ENCODE measurements around the gene TMPRSS4. TPM values are rescaled to one million over a fixed set of nuclear protein-coding genes. Genes with fewer than 3 reads are reported as not detected.
A peak's percentile ranks its signal among the peaks of the same experiment; 100 is the strongest.

TMPRSS4 gene
- total RNA-seq, 1 donor from 2014 or later: not detected

DNA sequence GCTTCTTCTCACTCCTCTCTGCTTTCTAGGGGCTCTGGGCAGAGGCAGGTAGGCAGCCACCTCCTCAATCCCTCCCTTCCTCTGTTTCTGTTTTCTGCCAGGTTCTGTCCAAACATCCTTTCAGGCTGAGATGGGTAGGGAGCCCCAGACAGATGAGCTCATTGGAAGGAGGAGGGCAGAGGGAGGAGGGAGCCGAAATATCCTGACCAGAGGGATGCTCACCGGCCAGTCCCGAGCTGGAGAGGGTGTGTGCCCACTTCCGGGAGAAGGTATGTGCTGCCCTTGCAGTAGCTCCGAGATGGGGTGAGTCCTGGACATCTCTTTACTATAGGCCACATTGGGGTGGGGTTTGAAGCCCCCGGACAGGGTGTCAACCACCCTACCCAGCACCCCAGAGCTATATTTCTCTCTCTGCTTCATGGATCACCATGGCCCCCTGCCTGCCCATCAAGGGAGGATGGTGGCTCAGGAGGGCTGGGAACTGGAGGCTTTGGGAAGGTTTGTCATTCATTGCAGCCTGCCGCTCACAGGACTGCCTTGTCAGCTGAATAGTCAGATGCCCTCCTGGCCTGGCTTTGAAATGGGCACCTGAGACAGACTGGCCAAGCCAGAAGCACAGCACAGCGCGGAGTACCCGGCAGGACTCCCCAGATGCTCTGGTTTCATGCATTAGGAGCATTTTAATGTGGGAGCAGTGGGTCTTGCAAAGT is 80.5 kb downstream of the TMPRSS4 start:
- H3K9me3 Mint-ChIP-seq (ENCODE audit: unreplicated experiment): no peaks in the 10 kb centered on the region
- no peak for DNase-seq (ENCODE audit: low spot score)
- H3K27me3 Mint-ChIP-seq (ENCODE audit: unreplicated experiment): peaks cover 4% of the 10 kb centered on the region
- TF ChIP-seq, protein P1, sequence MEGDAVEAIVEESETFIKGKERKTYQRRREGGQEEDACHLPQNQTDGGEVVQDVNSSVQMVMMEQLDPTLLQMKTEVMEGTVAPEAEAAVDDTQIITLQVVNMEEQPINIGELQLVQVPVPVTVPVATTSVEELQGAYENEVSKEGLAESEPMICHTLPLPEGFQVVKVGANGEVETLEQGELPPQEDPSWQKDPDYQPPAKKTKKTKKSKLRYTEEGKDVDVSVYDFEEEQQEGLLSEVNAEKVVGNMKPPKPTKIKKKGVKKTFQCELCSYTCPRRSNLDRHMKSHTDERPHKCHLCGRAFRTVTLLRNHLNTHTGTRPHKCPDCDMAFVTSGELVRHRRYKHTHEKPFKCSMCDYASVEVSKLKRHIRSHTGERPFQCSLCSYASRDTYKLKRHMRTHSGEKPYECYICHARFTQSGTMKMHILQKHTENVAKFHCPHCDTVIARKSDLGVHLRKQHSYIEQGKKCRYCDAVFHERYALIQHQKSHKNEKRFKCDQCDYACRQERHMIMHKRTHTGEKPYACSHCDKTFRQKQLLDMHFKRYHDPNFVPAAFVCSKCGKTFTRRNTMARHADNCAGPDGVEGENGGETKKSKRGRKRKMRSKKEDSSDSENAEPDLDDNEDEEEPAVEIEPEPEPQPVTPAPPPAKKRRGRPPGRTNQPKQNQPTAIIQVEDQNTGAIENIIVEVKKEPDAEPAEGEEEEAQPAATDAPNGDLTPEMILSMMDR (IDR thresholded peaks at IDR 0.05; ENCODE audit: unreplicated experiment): no peak
- H3K4me1 Mint-ChIP-seq (ENCODE audit: unreplicated experiment): peaks cover 24% of the 10 kb centered on the region
- H3K27ac Mint-ChIP-seq (ENCODE audit: unreplicated experiment): no peak overlapping the region
- H3K4me3 Mint-ChIP-seq (ENCODE audit: unreplicated experiment): no peak overlapping the region
- H3K36me3 Mint-ChIP-seq (ENCODE audit: low read depth, unreplicated experiment): no peaks in the 10 kb centered on the region

DNA sequence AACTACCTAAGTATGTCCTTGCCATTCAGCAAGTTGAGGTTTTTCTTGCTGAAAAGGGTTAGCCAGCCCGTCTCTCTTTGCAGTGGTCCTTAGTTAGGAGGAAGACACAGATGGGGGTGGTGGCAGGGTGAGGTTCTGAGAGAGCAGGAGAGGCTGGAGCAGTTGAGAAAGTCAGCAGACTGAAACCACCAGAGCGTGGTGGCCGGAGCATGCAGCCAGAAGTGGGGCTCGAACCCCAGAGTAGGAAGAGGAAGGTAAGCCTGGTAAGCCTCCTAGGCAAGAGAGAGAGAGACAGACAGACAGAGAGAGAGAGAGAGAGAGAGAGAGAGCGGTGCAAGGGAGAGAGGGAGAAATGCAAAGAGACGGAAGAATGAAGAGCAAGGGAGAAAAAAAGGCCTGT is 84.9 kb downstream of the TMPRSS4 start:
- TF ChIP-seq, protein P1 (IDR thresholded peaks at IDR 0.05; ENCODE audit: unreplicated experiment): no peak
- no peak overlapping the region for H3K27ac Mint-ChIP-seq (ENCODE audit: unreplicated experiment)

DNA sequence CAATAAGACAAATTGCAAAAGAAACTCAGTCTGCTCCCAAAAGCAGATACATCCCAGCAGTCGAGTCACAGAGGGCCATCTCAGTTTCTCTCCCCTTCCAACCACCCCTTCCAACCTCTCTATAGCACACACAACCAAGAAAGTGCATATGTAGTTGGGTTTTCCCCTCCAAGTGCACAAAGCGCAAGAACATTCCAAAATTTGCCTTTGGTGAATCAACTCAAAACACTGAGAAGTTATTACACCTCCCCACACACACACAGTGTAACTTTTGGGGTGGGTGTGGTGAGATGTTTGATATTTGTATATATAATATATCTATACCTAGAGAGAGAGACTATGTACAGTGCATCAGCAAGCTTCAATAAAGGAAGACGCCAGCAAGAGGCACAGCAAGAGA is 86.0 kb downstream of the TMPRSS4 start:
- Mint-ChIP-seq H3K9me3 (ENCODE audit: unreplicated experiment) (no peaks in the 10 kb centered on the region), H3K27me3 (ENCODE audit: unreplicated experiment) (peaks cover 3% of the 10 kb centered on the region)

More for the DNA sequence above, 84.9 kb downstream of the TMPRSS4 start:
- Mint-ChIP-seq H3K36me3 (ENCODE audit: low read depth, unreplicated experiment) (no peaks in the 10 kb centered on the region), H3K27me3 (ENCODE audit: unreplicated experiment) (no peaks in the 10 kb centered on the region), H3K9me3 (ENCODE audit: unreplicated experiment) (no peaks in the 10 kb centered on the region), H3K4me1 (ENCODE audit: unreplicated experiment) (peaks cover 21% of the 10 kb centered on the region), H3K4me3 (ENCODE audit: unreplicated experiment) (peak overlapping the region; percentile 51)
- no peak for DNase-seq (ENCODE audit: low spot score)

DNA sequence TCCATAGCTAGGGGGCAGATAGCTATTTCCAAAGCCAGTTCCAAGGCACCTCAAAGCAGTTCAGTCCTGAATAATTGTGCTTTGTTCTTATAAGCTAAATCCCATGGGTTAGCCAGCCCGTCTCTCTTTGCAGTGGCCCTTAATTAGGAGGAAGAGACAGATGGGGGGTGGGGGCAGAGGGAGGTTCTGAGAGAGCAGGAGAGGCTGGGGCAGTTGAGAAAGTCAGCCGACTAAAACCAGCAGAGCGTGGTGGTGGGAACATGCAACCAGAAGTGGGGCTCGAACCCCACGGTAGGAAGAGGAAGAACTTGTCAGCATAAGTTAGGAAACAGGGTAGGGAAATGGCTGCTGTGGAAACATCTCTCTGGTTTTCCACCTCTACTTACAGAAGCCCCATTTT is 86.6 kb downstream of the TMPRSS4 start:
- peaks cover 4% of the 10 kb centered on the region for H3K27me3 Mint-ChIP-seq (ENCODE audit: unreplicated experiment)
- no peak overlapping the region for H3K4me3 Mint-ChIP-seq (ENCODE audit: unreplicated experiment)
- no peaks in the 10 kb centered on the region for H3K9me3 Mint-ChIP-seq (ENCODE audit: unreplicated experiment)

More for the DNA sequence above, 86.0 kb downstream of the TMPRSS4 start:
- Mint-ChIP-seq H3K27ac (ENCODE audit: unreplicated experiment) (no peak overlapping the region), H3K4me3 (ENCODE audit: unreplicated experiment) (no peak overlapping the region), H3K4me1 (ENCODE audit: unreplicated experiment) (peaks cover 11% of the 10 kb centered on the region), H3K36me3 (ENCODE audit: low read depth, unreplicated experiment) (no peaks in the 10 kb centered on the region)
- no peak for DNase-seq (ENCODE audit: low spot score)
- TF ChIP-seq, protein P1 (IDR thresholded peaks at IDR 0.05; ENCODE audit: unreplicated experiment): no peak

DNA sequence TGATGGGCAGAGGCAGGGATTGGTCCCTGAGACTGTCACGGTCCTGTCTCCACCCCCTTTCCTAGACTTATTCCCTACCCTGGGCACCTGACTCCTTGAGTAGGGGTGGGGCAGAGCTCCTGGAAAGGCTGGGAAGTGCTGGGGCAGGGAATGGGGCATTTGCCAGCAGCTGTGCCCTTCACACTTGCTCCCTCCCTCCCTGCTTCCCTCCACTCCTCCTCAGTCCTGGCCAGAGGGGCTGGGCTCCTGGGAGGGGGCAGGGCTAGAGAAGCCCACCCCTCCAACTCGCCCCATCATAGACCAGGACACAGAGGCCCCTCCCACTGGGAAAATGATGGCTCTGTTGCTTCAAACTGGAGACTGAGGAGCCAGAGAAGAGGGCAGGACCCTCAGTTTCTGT is 88.0 kb downstream of the TMPRSS4 start:
- Mint-ChIP-seq H3K36me3 (ENCODE audit: low read depth, unreplicated experiment) (no peaks in the 10 kb centered on the region), H3K4me3 (ENCODE audit: unreplicated experiment) (no peak overlapping the region), H3K4me1 (ENCODE audit: unreplicated experiment) (no peaks in the 10 kb centered on the region), H3K27me3 (ENCODE audit: unreplicated experiment) (peaks cover 5% of the 10 kb centered on the region), H3K27ac (ENCODE audit: unreplicated experiment) (no peak overlapping the region), H3K9me3 (ENCODE audit: unreplicated experiment) (no peaks in the 10 kb centered on the region)
- TF ChIP-seq, protein P1 (IDR thresholded peaks at IDR 0.05; ENCODE audit: unreplicated experiment): no peak
- no peak for DNase-seq (ENCODE audit: low spot score)

More for the DNA sequence above, 86.6 kb downstream of the TMPRSS4 start:
- H3K27ac Mint-ChIP-seq (ENCODE audit: unreplicated experiment): no peak overlapping the region
- peaks cover 4% of the 10 kb centered on the region for H3K4me1 Mint-ChIP-seq (ENCODE audit: unreplicated experiment)
- TF ChIP-seq, protein P1 (IDR thresholded peaks at IDR 0.05; ENCODE audit: unreplicated experiment): no peak
- no peak for DNase-seq (ENCODE audit: low spot score)
- H3K36me3 Mint-ChIP-seq (ENCODE audit: low read depth, unreplicated experiment): no peaks in the 10 kb centered on the region

Measured in endothelial cell (in vitro differentiated cells).